ENCODE results near the gene SNRPD2. TPM values are rescaled to one million over a fixed set of nuclear protein-coding genes. Genes with fewer than 3 reads are reported as not detected.

The SNRPD2 gene
- total RNA-seq, 1 donor from 2014 or later: 219 TPM

GRCh38 chr19:45643024-45643926 lies 48.5 kb downstream of the SNRPD2 start:
- Histone ChIP-seq H3K4me3 (ENCODE audit: low read depth, low read length) (peak overlapping the region; percentile 21), H3K27me3 (ENCODE audit: control insufficient read depth, insufficient read depth, low read length) (peaks cover 8% of the 10 kb centered on the region), H3K36me3 (ENCODE audit: control insufficient read depth, insufficient read depth, low read length) (no peaks in the 10 kb centered on the region)
- no peak for DNase-seq (ENCODE audit: low read depth)
- peak; percentile 99 for TF ChIP-seq CTCF (IDR thresholded peaks at IDR 0.05; ENCODE audit: insufficient read depth, low read length, poor library complexity, severe bottlenecking)

GRCh38 chr19:45641274-45642105 lies 50.3 kb downstream of the SNRPD2 start:
- no peak for TF ChIP-seq CTCF (IDR thresholded peaks at IDR 0.05; ENCODE audit: insufficient read depth, low read length, poor library complexity, severe bottlenecking)
- no peaks in the 10 kb centered on the region for H3K36me3 ChIP-seq (ENCODE audit: control insufficient read depth, insufficient read depth, low read length)
- DNase-seq (ENCODE audit: low read depth): peak; percentile 72
- peaks cover 8% of the 10 kb centered on the region for H3K27me3 ChIP-seq (ENCODE audit: control insufficient read depth, insufficient read depth, low read length)
- H3K4me3 ChIP-seq (ENCODE audit: low read depth, low read length): peak overlapping the region; percentile 13

- no peak overlapping the region for H3K4me3 ChIP-seq (ENCODE audit: low read depth, low read length)
- no peaks in the 10 kb centered on the region for H3K36me3 ChIP-seq (ENCODE audit: control insufficient read depth, insufficient read depth, low read length)
- peaks cover 8% of the 10 kb centered on the region for H3K27me3 ChIP-seq (ENCODE audit: control insufficient read depth, insufficient read depth, low read length)
- no peak for DNase-seq (ENCODE audit: low read depth)
- no peak for TF ChIP-seq CTCF (IDR thresholded peaks at IDR 0.05; ENCODE audit: insufficient read depth, low read length, poor library complexity, severe bottlenecking)
Observed at GRCh38 chr19:45640849-45641273, 50.9 kb downstream of the SNRPD2 start.

GRCh38 chr19:45638930-45639729 lies 52.6 kb downstream of the SNRPD2 start, which contains the start of gene EML2:
Gene EML2 (minus strand): TSS chr19:45639397. CDS start chr19:45639376, 21 bp downstream.
- DNase-seq (ENCODE audit: low read depth): no peak
- H3K27me3 ChIP-seq (ENCODE audit: control insufficient read depth, insufficient read depth, low read length): no peaks in the 10 kb centered on the region
- peak within 1 kb of the TSS; percentile 66 for H3K4me3 ChIP-seq (ENCODE audit: low read depth, low read length)
- H3K36me3 ChIP-seq (ENCODE audit: control insufficient read depth, insufficient read depth, low read length): no peaks in the 10 kb centered on the region
- peak; percentile 44 for TF ChIP-seq CTCF (IDR thresholded peaks at IDR 0.05; ENCODE audit: insufficient read depth, low read length, poor library complexity, severe bottlenecking)

- no peak for DNase-seq (ENCODE audit: low read depth)
- peak overlapping the region; percentile 66 for H3K4me3 ChIP-seq (ENCODE audit: low read depth, low read length)
- no peaks in the 10 kb centered on the region for H3K27me3 ChIP-seq (ENCODE audit: control insufficient read depth, insufficient read depth, low read length)
- H3K36me3 ChIP-seq (ENCODE audit: control insufficient read depth, insufficient read depth, low read length): no peaks in the 10 kb centered on the region
- no peak for TF ChIP-seq CTCF (IDR thresholded peaks at IDR 0.05; ENCODE audit: insufficient read depth, low read length, poor library complexity, severe bottlenecking)
Observed at GRCh38 chr19:45637890-45638667, 53.7 kb downstream of the SNRPD2 start.
